ENCODE measurements around the gene AQP1. TPM values are rescaled to one million over a fixed set of nuclear protein-coding genes. Genes with fewer than 3 reads are reported as not detected.

AQP1 gene
- total RNA-seq, 1 donor from 2014 or later, result 253 TPM

- DNase-seq, result no peak
- Histone ChIP-seq H3K27me3 (ENCODE audit: low read depth) (no peaks in the 10 kb centered on the region), H3K4me1 (peaks cover 84% of the 10 kb centered on the region), H3K36me3 (no peaks in the 10 kb centered on the region), H3K4me3 (no peak overlapping the region), H3K27ac (replicated peaks) (peak overlapping the region; percentile 80), H3K9me3 (replicated peaks) (no peaks in the 10 kb centered on the region)
- no peak for TF ChIP-seq CTCF (IDR thresholded peaks at IDR 0.05; ENCODE audit: borderline replicate concordance)
- intact Hi-C loops (cut with micrococcal nuclease), result no loop called here
Observed at GRCh38 chr7:30901856-30902255, 9.8 kb upstream of the AQP1 start.

- H3K9me3 ChIP-seq (replicated peaks), result no peaks in the 10 kb centered on the region
- H3K27me3 ChIP-seq (ENCODE audit: low read depth), result no peaks in the 10 kb centered on the region
- H3K4me1 ChIP-seq, result peaks cover 84% of the 10 kb centered on the region
- TF ChIP-seq CTCF (IDR thresholded peaks at IDR 0.05; ENCODE audit: borderline replicate concordance), result no peak
- H3K27ac ChIP-seq (replicated peaks), result peak overlapping the region; percentile 50
- intact Hi-C loops (cut with micrococcal nuclease), result no loop called here
- no peaks in the 10 kb centered on the region for H3K36me3 ChIP-seq
- no peak for DNase-seq
- H3K4me3 ChIP-seq, result no peak overlapping the region
Observed at GRCh38 chr7:30902466-30902865, 9.2 kb upstream of the AQP1 start.

GRCh38 chr7:30903146-30903545 lies 8.5 kb upstream of the AQP1 start:
- DNase-seq, result no peak
- Histone ChIP-seq H3K27ac (replicated peaks) (peak overlapping the region; percentile 50), H3K4me3 (no peak overlapping the region), H3K9me3 (replicated peaks) (no peaks in the 10 kb centered on the region), H3K27me3 (ENCODE audit: low read depth) (no peaks in the 10 kb centered on the region), H3K36me3 (no peaks in the 10 kb centered on the region), H3K4me1 (peaks cover 84% of the 10 kb centered on the region)
- intact Hi-C loops (cut with micrococcal nuclease), result no loop called here
- no peak for TF ChIP-seq CTCF (IDR thresholded peaks at IDR 0.05; ENCODE audit: borderline replicate concordance)

- TF ChIP-seq CTCF (IDR thresholded peaks at IDR 0.05; ENCODE audit: borderline replicate concordance), result no peak
- H3K4me1 ChIP-seq, result peaks cover 82% of the 10 kb centered on the region
- no peaks in the 10 kb centered on the region for H3K9me3 ChIP-seq (replicated peaks)
- intact Hi-C loops (cut with micrococcal nuclease), result no loop called here
- no peaks in the 10 kb centered on the region for H3K36me3 ChIP-seq
- H3K27ac ChIP-seq (replicated peaks), result peak overlapping the region; percentile 79
- no peak for DNase-seq
- H3K4me3 ChIP-seq, result no peak overlapping the region
- no peaks in the 10 kb centered on the region for H3K27me3 ChIP-seq (ENCODE audit: low read depth)
Observed at GRCh38 chr7:30904561-30904960, 7.1 kb upstream of the AQP1 start.

GRCh38 chr7:30905078-30906012 lies 6.3 kb upstream of the AQP1 start:
- intact Hi-C loops (cut with micrococcal nuclease), result no loop called here
- no peaks in the 10 kb centered on the region for H3K27me3 ChIP-seq (ENCODE audit: low read depth)
- TF ChIP-seq CTCF (IDR thresholded peaks at IDR 0.05; ENCODE audit: borderline replicate concordance), result no peak
- DNase-seq, result no peak
- peaks cover 82% of the 10 kb centered on the region for H3K4me1 ChIP-seq
- no peaks in the 10 kb centered on the region for H3K9me3 ChIP-seq (replicated peaks)
- H3K4me3 ChIP-seq, result no peak overlapping the region
- H3K36me3 ChIP-seq, result no peaks in the 10 kb centered on the region
- H3K27ac ChIP-seq (replicated peaks), result peak overlapping the region; percentile 79

Measured in left ventricle myocardium inferior (tissue), 1 donor.